HFF-Myc (cell line): Measurements from ENCODE around the gene WDR1.
A peak's percentile ranks its signal among the peaks of the same experiment; 100 is the strongest.

Experiments
- DNase-seq: peaks from one replicate; pipeline ENCODE4 v3.0.0-alpha.2; 2011; ENCODE audit warnings: low read depth; ENCODE audit errors: extremely low read depth
- H3K4me3 ChIP-seq: replicated peaks from 2 replicates; pipeline ENCODE4 v1.5.1; 2011; ENCODE audit warnings: low read depth, mild to moderate bottlenecking, control low read depth, low read length
- TF ChIP-seq, protein P1 (sequence below): IDR thresholded peaks from 2 replicates; pipeline ENCODE4 v1.5.1; 2012; ENCODE audit warnings: mild to moderate bottlenecking, low read depth, low read length, control low read depth; ENCODE audit errors: missing control alignments

The WDR1 gene

DNA sequence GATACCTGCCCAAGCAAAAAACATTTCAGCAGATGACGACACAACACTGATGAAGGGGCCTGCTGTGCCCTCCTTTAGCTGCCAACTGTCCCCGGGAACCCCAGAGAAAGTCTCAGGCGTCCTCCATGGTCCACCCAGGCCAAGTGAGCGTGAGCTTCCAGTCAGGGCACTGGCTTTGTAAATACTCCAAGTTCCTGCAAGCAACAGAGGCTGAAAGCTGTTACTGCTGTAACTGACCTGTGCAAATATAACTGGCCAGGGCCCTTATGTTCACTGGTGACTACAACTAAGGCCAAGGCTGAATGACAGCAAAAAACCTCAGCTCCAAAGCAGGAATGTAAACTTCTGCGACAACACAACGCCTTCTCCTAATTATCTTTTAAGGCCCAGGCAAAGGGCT lies 8.2 kb downstream of the WDR1 start:
- H3K4me3 ChIP-seq, result no peak overlapping the region
- DNase-seq, result no peak
- TF ChIP-seq, protein P1, sequence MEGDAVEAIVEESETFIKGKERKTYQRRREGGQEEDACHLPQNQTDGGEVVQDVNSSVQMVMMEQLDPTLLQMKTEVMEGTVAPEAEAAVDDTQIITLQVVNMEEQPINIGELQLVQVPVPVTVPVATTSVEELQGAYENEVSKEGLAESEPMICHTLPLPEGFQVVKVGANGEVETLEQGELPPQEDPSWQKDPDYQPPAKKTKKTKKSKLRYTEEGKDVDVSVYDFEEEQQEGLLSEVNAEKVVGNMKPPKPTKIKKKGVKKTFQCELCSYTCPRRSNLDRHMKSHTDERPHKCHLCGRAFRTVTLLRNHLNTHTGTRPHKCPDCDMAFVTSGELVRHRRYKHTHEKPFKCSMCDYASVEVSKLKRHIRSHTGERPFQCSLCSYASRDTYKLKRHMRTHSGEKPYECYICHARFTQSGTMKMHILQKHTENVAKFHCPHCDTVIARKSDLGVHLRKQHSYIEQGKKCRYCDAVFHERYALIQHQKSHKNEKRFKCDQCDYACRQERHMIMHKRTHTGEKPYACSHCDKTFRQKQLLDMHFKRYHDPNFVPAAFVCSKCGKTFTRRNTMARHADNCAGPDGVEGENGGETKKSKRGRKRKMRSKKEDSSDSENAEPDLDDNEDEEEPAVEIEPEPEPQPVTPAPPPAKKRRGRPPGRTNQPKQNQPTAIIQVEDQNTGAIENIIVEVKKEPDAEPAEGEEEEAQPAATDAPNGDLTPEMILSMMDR, result no peak

DNA sequence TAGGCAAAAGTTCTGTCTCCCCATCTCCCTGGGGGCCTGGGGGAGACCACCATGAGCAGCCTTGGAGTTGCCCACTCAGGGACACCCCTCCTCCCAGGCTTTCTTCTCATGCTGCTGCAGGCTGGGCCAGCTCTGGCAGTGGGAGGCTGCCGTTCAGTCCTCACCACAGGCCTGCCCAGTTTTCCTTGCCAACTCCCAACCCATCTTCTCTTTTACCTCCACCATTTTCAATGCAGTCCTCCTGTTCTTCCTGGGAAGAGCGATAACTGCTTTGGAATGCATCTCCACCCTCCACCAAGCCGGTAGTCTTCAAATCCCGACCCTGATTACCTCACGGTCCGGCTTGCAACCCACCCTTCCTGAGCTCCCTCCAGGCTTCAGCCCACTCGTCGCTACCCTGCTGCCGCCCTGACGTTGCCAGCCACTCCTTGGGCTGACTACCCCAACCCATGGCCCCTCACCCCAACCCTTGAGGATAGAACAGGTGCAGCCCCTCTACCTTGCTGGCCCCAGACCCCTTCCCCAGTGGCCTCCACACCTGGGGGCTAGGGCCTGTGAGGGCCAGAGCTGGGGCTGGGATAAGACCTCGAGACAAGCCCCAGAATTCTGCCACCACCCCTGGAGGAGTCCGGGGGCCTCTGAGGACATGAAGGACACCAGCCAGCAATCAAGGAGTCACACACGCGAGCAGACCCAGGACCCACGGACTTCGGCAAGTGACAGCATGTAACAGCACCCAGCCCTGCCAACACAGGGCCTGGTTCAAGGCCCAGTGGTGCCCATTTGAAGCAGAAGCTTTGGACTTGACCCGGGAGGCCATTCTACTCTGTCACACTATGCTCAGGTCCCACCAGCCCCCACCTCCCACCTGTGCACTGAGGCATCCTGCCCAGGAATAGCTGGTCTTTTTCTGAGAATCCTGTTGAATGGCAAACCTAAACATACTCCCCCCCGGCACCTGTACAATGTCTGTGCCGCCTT lies 9.2 kb downstream of the WDR1 start:
- DNase-seq, result no peak
- TF ChIP-seq, protein P1, result no peak
- H3K4me3 ChIP-seq, result no peak overlapping the region

DNA sequence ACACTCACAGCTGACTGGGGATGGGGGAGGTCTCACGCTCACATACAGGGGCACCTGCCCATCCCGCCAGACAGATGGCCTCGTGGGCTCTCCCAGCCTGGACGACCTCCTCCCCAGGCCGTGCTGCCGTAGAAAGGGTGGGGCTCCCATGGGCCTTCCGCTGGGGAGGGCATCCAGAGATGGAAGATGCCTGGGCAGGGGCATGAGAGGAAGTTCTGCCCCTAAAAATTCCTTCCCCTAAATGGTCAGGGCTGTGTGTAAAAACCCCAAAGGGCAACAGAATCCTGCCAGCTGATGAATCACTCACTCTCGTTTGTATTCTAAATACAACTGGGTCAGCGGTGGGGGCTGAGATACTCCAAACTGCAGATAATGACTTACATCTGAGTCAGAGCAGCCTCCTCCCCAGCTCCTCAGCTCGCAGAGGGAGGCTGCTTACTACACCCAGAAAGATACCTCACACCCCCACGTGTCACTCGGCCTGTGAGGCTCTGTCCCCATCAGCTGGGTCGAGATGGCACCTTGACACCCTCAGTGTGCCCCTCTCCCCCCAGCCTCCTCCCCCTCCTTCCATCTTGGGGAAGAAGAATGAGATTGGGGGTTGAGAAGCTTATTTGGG lies 10.1 kb downstream of the WDR1 start:
- peak; percentile 92 for DNase-seq
- 0 out of 2 replicates have a peak overlapping the region, but pooled peaks have one; percentile 10 for H3K4me3 ChIP-seq
- TF ChIP-seq, protein P1, result no peak

DNA sequence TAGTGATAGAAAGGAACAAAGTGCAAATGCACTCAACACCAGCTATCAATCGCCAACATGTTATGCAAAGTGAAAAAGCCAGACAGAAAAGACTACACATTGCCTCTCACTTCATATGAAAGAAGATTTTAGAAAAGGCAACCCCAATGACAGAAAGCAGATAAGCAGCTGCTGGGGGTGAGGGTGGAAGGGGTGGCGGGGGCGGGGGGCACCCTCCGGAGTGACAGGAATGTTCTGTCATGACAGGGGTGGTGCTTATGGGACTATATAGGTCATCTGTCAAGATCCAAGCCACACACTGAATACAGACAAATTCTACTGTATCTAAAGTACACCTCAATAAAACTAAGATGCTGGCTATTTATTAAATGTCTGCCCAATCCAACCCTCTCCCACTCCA lies 10.7 kb downstream of the WDR1 start:
- TF ChIP-seq, protein P1, result no peak
- H3K4me3 ChIP-seq, result no peak overlapping the region
- no peak for DNase-seq

DNA sequence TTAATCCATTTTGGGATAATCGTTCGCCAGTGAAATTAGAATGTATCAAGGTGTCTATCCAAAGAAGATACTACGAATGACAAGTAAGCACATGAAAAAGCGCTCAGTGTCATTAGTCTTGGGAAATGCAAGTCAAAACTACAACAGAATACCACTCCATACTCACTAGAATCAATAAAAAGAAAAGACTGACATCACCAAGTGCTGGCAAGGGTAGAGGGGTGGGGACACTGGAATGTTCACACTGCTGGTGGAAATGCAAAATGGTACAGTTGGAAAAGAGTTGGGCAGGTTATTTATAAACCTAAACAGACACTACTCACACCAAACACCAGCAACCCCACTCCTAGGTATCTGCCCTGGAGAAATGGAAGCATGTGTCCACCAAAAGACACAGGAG lies 11.2 kb downstream of the WDR1 start:
- no peak for DNase-seq
- TF ChIP-seq, protein P1, result no peak
- H3K4me3 ChIP-seq, result no peak overlapping the region

DNA sequence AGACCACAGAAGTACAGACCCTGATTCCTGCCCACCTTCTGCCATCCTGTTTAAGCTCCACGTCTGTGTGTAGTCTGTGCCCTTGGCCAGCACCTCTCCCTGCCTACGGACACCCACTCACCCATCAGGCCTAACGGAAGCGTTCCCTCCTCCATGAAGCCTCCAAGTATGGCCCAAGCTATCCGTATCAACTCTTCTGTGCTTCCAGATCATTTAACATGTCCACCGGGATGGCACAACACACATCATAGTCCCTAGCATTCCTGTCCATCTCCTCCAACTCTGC lies 11.7 kb downstream of the WDR1 start:
- no peak overlapping the region for H3K4me3 ChIP-seq
- no peak for DNase-seq
- TF ChIP-seq, protein P1, result no peak
